Right forelimb (tissue), 1 donor: ENCODE measurements around the gene PLA2G2F.
"Not testable (repeated sequence)": the region's sequence is repeated elsewhere in the genome, so short reads cannot be mapped to it uniquely, and the experiment has no call there.

ENCODE experiments used
- DNase-seq: peaks from one replicate; pipeline ENCODE4 v3.0.0-alpha.2; 2018

Gene PLA2G2F

DNA sequence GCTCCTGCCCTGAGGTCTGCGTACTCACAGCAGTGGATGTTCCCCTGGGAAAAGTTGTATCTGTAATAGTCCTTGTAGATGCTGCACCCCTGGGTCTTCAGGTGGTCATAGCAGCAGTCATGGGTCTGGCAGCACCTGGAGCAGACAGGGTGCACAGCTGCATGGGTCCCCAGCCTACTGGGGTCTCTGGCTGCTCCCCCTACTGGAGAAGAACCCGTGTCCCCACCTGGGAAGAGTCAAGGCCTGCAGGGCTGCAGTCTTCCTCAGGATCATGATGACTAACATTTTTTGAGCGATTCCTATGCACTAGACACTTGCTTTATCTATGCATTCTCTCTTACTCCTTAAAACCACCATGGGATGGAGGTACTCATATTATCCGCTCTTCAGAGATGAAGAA is 23.6 kb upstream of the PLA2G2F start:
- no peak for DNase-seq

DNA sequence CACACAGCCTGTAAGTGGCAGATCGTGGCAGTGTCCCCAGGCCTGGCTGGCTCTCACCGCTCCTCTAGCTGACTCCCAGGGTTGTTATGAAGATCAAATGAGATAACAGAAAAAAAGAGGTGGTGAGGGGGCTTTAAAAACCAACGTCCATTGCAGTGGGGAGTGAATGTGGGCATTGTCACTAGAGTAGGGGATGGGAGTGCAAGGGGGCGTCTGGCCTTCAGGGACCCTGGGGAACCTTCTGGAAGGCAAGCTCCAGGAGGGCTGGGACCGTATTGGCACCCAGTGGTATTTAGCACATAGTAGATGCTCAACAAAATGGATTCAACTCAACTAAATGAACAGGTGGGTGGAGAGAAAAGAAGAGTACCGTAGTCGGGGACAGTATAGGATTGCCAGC is 23.2 kb upstream of the PLA2G2F start:
- no peak for DNase-seq

DNA sequence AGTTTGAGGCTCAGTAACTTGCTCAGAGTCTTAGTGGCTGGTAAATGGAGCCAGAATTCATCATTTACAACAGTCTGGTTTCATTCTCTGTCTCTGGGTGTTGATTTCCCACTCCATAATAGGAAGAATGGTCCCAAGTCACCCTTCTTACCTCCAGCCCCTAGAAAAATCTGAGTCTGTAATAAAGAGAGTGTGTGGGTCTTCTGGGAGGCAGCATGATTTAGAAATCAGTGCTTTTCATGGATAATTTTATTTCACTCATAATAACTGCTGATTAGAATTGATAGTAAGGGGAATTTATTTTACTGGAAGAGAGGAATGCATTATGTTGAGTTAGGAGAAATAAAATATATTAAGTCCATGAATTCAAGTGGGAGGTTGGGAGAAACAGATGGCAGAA is 21.9 kb upstream of the PLA2G2F start:
- no peak for DNase-seq

DNA sequence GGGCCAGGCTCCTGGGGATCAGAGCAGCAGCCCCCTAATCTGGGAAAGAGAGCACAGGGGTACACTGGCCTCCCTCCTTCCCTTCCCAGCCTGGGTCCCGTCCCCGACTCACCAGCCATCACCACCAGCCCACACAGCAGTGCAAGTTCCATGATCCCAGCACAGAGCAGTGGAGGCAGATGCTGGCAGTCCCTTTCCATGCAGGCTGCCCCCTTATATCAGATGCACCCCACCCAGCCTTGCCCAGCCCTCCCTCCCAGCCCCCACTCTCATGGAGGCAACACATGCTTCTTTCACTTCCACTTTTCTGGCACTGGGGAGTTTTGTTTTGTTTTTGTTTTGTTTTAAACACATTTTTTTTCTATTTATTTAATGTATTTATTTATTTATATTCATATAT is 19.8 kb upstream of the PLA2G2F start, which contains the start of gene PLA2G2D:
TSS of gene PLA2G2D (minus strand) at position 190 of the 400 bp plus-strand sequence. CDS start at position 152, 38 bp downstream.
- DNase-seq, result no peak

DNA sequence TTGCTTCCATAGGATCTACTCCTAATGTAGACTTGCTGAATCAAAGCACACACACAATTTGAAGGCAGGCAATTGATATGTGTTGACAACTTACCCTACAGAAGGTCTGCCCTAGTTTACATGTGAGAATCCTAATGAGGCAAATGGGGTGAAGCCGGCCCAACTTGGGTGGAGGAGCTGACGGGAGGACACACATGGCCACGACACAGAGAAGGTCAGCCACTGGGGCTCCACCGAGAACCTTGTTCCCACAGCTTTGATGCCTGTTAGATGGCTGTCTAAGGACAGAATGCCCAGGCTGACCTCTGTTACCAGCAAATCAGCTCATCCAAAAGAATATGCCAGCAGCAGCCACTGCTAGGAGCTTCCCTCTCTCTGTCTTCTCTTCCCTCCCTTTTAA is 18.3 kb upstream of the PLA2G2F start:
- DNase-seq, result no peak

DNA sequence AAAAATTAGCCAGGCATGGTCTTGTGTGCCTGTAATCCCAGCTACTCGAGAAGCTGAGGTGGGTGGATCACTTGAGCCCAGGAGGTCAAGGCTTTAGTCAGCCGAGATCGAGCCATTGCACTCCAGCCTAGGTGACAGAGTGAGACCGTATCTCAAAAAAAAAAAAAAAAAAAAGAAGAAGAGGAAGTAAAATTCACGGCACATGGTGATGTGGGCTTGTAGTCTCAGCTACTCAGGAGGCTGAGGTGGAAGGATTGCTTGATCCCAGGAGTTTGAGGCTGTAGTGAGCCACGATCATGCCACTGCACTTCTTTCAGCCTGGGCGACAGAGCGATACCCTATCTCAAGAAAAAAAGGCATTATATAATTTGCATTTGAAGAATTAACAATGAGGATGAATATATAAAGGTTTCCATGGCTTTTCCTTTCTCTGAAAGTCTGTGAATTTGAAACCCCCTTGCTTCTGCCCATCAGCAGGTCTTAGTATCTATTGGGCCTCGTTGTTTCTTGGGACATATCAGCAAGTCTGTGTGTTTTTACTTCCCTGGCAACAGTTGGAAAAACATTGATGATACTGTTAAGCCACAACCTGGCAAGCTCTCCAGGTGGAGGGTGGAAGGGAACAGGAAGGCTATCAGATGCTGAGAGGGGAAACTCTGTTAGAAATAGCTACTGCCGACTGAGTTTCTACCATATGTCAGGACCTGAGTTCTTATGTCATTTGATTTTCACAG is 15.2 kb upstream of the PLA2G2F start:
- no peak for DNase-seq

DNA sequence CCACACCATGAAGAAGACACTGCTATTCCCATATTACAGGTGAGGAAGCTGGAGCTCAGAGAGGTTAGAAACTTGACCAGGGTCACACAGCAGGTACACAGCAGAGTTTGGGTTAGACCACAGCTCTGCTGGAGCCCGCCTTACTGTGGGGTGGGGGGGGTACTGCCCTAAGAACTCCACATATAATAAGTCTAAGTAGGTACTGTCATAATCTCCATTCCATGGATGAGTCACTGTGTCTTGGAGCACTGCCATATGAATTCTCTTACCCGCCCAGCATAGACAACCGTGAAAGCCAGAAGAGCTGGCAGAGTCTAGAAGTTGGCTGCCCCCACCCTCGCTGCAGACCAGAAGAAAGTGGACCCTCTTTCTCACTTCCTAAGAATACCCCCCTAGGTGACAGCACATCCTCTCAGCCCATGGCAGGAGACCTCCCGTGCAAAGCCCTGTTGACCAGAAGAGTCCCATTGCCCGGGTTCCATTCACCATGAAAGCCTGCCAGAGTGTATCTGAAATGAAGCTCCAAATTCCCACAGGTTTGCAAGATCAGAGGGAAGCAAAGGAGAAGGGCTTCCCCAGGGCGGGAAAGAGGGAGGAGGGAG is 14.6 kb upstream of the PLA2G2F start:
- no peak for DNase-seq

DNA sequence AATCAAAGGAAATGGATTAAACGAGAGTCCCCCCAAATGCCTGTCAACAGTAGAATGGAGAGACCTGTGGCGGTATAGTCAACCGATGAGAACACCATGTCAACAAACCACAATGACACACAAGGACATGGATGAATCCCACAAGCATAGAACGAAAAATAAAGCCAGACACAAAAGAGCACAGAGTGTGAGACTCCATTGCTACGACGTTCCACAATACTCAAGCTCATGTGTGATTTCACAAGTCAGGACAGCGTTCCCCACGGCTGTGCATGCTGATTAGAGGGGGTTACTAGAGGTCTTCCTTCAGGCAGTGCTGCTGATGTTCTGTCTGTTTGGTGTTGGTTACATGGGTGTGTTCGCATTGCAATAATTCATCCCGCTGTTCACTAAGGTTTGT is 14.0 kb upstream of the PLA2G2F start:
- no peak for DNase-seq

DNA sequence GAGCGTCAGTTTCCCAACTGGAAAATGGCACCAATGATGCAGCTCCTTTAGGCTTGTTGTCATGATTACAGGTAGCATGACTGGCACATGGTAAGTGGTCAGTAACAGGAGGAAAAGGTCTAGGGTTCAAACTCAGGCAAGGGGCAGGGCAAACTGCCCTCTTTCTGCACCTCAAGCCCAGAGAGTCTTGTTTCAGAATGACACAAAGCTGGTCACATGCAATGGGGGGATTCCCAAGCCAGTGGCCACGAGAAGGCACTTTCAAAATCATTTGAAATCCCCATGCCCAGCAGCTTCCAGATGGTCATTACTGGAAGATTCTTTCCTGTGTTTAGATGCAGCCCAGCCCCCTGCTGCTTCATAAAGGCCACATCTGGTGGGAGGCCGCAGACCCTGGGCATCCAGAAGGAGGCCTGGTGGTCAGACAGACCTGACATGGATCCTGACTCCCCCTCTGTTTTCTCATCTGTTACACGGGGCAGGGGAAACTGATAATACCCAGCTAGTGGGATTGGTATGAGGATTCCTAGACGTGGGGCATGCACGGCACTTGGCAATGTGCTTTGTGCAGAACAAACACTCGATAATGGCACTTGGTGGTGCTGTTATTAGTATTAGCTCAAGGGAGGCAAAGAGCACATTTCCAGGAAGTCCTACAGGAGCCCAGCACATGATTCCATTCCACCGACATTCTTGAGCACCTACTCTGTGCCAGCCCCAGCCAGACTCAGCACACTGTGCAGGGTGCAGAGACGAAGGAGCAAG is 12.9 kb upstream of the PLA2G2F start:
- DNase-seq, result no peak

DNA sequence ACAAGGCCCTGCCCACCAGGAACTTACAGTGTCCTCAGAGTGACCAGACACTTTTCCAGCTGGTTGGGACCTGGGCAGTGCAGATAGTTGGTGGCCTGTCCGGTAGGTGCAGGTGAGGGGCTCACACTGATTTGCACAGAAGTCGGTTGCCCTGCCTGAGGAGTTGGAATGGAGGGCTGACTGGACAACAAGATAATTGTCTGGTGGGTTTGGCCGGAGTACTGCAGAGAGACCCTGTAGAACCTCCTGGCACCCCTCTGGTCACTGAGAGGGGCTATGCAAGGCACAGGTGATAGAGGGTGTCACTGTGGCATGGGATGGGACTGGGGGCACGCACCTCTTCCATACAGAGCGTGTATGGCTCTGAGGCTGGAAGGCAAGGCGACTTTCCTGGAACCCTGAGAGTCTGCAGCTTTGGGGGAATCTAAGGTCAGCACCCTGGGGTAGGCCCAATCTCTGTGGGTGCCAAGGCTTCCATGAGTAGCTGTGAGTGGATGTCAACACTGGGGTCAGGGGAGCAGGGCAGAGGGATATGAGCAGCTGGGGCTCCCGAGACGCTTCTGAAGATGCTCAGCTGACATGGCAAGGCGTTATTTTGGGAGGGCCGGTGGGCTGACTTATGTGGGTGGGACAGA is 12.2 kb upstream of the PLA2G2F start:
- DNase-seq, result no peak

DNA sequence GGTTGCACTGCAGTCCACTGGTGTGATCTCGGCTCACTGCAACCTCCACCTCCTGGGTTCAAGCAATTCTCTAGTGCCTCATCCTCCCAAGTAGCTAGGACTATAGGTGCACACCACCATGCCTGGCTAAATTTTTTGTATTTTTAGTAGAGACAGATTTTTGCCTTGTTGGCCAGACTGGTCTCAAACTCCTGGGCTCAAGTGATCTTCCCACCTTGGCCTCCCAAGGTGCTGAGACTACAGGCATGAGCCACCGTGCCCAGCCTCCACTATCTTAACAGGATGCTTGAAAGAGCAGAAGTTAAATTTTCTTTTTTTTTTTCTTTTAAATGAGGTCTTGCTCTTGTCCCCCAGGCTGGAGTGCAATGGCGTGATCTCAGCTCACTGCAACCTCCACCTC is 8.6 kb upstream of the PLA2G2F start:
- DNase-seq, result not testable (repeated sequence)

DNA sequence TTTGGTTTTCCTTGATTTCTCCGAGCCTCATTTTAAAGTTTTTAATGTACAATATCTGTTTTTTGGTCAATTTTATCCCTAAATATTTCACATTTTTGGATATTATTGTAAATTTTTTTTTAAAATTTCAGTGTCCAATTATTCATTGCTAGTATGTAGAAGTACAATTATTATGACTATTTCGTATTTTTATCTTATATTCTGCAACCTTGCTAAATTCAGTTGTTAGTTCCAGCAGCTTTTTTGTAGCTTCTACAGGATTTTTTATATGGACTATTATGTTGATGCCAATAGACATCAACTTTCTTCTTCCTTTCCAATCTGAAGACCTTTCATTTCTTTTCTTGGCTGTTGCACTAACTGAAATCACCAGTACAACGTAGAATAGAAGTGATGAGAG is 4.1 kb upstream of the PLA2G2F start:
- no peak for DNase-seq

DNA sequence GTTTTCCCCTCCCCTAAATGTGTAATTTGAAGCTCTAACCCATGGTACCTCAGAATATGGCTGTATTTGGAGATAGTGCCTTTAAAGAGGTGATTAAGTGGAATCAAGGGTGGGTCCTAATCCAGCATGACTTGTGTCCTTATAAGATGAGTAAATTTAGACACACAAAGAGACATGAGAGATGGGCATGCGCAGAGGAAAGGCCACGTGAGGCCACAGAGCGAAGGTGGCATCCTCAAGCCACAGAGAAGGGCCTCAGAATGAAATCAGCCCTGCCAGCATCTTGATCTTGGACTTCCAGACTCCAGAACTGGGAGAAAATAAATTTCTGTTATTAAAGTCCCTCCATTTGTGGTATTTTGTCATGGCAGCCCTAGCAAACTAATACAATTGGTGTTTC is 2.9 kb upstream of the PLA2G2F start:
- DNase-seq, result no peak

DNA sequence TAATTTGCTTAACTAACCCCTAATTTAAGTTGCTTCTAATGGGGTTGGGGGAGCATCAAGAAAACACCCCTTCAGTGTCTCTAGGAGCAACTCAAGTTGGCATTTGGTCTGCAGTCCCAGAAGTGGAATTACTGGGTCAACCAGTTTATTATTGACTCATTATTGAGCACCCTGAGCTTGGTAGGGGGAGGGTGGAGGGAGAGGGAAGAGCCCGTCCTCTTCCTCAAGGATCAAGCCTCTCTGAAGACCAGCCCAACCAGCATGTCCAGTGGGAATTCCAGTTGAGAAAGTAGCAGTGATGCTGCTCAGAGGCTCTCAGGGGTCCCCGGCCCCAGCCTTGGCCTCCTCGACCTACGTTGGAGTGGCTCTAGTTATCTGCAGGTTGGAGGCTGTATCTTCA is 2.1 kb upstream of the PLA2G2F start:
- no peak for DNase-seq

DNA sequence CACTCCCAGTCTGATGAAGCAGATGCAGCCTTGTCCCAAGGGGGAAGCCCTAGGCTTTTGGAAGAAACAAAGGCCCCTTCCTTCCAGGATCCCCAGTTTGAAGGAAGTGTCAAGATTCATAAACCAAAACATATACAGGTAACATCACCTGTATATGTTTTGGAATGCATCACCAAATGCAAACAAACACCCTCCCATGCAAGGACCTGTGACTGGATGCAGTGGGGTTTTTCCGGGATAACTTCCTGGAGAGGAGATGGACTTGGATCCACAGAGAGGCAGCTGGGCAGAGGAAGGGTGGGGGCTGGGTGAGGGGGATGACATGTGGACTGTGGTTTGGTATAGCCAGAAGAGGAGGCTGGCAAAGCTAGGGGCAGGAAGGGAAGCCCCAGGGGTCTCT is 1.5 kb upstream of the PLA2G2F start:
- no peak for DNase-seq

DNA sequence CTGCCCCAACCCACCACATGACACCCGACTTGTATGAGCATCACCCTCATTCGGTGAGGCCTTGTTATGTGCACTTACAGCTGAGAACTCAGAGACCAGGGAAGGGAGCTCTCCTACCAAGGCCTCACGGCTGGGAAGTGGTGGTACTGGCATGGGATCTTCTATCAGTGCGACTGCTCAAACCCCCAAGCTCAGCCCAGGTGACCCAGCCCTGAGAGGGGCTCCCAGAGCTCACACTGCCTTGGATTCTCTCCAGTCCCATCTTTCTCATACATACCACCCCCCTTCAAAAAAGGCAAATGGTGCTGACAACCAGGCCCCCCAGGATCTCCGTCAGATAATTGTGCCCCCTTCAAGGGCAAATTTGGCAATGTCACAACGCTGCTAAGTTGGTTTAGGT is 777 bp upstream of the PLA2G2F start:
- no peak for DNase-seq

DNA sequence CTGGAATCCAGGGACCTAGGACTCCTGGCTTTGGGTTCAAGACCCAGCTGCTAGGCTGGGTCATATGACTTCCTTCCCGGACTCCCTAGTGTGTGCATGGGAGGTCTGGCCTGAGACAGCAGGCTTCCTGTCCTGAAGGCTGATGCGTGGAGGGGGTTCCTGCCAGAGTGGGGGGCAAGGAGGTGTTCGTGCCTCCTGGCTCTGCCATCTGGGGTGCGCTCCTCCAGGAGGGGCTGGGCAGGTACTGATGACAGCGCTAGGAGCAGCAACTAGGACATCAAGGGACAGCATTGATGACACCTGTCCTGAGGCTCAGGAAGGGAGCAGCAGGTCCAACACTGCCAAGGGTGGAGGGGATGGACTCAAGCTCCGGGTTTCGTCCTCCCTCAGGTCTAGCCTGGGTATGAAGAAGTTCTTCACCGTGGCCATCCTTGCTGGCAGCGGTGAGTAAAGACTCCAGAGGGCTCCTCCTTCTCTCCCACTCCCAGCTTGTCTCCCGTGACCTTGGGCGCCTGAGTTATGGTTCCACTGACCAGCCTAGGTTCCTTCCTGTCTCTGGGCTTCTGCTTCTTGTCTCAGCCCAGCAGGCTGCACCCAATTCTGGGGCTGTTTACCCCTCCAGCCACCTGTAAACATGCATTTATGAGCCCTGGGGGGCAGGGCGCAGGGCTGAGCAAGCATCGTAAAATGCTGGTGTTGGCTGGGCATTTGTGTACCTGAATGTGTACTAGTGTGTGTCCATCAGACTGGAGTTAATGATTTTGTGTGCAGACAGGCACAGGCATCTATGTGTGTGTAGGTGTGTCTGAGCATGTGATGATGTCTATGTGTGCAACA is 871 bp downstream of the PLA2G2F start:
- DNase-seq, result no peak

DNA sequence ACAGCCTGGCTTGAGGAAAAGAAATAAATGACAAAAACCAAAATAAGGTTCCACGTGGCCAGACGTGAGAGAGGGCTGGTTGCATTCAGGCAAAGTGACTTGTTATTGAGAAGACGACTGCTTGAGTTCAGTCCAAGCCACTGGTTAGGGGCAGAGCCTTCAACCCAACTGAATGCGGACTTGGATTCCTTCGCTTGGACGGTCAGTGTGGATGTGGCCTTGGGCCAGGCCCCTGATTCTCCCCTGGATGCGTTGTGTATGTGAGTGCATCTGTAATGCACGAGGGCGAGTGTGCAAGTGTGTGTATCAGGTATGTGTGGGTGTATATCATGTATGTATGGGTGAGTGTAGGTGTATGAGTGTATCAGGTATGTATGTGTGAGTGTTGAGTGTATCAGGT is 1.9 kb downstream of the PLA2G2F start:
- no peak for DNase-seq

DNA sequence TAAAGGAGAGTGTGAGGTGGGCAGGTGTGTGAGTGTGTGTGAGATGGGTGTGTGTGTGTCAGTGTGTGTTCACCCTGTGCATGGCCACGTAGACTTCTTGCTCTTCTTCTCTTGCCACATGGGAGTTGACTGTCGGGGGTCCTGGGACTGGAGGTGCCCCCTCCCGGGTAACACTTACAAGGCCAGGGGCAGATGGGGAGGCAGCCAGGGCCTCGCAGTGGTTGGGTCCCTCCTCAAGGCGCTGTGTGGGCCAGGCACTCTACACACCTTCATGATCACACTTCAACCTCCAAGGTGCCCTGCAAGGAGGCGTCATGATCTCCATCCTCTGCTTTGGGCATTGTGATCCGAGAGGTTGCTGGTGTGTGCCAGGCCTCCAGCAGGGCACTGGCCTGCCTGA is 2.3 kb downstream of the PLA2G2F start:
- DNase-seq, result no peak

DNA sequence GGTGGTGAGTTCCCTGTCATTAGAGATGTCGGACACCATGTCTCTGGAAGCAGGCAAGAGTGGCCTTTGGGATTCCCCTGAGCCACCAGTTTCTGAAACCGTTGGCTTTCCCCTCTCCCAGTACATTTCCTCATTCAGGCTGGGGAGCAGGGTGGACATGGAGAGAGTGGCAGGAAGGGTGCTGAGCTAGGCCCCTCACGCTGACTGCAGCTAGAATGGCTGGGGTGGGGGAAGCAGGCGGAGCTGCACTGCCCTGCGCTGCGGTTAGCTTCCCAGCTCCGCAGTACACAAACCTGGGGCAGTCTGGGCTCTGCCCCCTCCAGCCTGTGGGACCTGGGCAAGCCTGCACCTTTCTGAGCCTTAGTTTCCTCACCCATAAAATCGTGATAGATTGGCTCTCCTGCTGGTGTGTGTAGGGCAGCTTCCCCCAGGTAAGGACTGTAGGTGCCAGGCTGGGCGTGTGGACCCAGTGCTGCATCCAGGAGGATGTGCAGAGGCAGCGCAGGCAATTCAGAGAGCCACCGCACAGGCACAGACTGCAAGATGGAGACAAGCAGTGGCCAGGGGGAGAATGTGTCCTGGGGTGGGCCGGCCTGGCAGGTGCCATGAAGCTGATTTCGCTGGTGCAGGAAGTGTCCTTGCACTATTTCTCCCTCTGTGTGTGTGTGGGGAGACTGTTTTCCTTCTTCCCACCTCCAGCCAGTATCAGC is 3.0 kb downstream of the PLA2G2F start:
- no peak for DNase-seq

DNA sequence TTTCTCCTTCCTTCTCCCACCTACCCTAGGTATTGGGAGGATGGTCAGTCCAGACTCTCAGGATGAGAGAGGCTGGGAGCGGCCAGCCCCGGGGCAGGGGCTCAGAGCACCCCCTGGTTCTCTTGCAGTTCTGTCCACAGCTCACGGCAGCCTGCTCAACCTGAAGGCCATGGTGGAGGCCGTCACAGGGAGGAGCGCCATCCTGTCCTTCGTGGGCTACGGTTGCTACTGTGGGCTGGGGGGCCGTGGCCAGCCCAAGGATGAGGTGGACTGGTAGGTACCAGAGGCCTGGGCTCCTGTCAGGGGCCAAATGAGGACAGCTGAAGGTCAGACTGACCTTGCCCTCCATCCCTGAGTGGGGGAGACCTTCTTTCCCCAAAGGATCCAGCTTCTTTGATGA is 4.2 kb downstream of the PLA2G2F start:
- DNase-seq, result no peak
